ENCODE results near the gene ERN1. TPM values are rescaled to one million over a fixed set of nuclear protein-coding genes. Genes with fewer than 3 reads are reported as not detected.

ERN1 gene
- total RNA-seq, 1 donor from 2014 or later: 30.9 TPM

- no peak for DNase-seq (ENCODE audit: low spot score)
- ATAC-seq: peak; percentile 58
Observed at GRCh38 chr17:64115822-64116534, 14.0 kb downstream of the ERN1 start.

- ATAC-seq (peak; percentile 17), DNase-seq (ENCODE audit: low spot score) (no peak)
Observed at GRCh38 chr17:64115043-64115698, 14.8 kb downstream of the ERN1 start.

GRCh38 chr17:64113006-64113405, 16.9 kb downstream of the ERN1 start:
- ATAC-seq: no peak
- DNase-seq (ENCODE audit: low spot score): no peak

DNA sequence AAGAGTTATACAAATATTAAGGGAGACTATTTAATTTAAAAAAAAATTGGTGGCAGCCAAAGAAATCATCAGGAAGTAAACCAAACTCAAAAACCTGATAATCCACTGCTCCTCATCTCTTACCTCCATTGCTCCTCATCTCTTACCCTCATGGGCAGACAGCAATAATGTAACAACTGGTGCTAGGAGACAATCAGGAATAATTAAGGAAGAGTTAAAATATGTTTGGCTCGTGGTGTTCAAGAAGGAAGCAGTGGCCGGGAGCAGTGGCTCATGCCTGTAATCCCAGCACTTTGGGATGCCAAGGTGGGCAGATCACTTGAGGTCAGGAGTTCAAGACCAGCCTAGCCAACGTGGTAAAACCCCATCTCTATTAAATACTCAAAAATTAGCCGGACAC, 18.1 kb downstream of the ERN1 start:
- ATAC-seq (no peak), DNase-seq (ENCODE audit: low spot score) (no peak)

DNA sequence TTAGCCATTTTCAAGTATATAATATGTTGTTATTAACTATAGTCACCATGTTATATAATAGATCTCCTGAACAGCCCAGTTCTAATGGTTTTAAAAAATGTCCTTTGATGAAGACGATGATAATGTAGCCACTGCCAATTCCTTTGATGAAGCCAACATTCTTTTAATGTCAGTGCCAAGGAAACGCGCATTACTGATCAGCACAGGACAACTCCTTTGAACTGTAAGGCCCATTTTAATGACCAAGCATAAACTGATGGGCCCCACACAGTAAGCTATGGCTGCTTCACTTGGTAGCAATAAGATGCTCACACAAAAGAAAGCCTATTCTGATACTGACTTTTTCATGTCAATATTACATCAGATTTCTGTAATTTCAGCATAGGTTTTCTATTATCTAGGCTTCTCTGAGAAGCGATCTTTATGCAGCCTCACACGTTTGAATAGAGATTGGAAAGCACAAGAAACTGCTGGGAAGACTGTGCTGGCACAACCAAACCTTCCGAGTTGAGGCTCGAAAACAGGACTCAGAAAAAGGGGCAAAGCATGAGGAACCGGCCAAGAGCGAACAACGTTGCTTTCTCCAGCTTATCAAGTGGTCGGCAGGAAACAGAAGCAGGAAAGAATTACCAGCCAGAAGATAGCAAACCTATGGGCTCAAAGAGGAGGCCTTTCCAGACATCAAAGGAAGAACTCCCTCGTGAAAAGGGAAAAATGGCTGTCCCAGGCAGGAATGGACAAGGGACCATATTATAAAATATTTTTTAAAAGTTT, 19.4 kb downstream of the ERN1 start:
- DNase-seq (ENCODE audit: low spot score) (no peak), ATAC-seq (no peak)

DNA sequence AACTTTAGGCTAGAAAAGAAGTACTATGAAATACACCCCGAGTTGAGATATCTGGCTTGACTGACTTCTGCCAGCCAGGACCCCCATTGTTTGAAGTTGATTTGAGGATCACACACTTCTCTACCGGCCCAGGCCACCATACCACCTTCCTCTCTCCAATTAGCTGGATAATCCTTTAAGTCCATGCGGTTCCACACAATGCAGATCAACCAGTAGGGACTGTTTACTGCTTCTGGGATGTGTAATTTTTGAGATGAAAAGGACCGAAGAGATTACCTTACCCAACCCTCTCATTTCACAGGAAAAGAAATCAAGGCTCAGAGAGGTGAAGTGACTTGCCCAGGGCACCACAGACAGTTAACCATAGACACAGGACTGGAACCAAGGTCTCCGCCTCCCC, 20.5 kb downstream of the ERN1 start:
- no peak for DNase-seq (ENCODE audit: low spot score)
- ATAC-seq: no peak

GRCh38 chr17:64107500-64108236, 22.3 kb downstream of the ERN1 start:
- ATAC-seq: peak; percentile 69
- DNase-seq (ENCODE audit: low spot score): no peak

GRCh38 chr17:64106918-64107317, 23.0 kb downstream of the ERN1 start:
- no peak for DNase-seq (ENCODE audit: low spot score)
- peak; percentile 67 for ATAC-seq

DNA sequence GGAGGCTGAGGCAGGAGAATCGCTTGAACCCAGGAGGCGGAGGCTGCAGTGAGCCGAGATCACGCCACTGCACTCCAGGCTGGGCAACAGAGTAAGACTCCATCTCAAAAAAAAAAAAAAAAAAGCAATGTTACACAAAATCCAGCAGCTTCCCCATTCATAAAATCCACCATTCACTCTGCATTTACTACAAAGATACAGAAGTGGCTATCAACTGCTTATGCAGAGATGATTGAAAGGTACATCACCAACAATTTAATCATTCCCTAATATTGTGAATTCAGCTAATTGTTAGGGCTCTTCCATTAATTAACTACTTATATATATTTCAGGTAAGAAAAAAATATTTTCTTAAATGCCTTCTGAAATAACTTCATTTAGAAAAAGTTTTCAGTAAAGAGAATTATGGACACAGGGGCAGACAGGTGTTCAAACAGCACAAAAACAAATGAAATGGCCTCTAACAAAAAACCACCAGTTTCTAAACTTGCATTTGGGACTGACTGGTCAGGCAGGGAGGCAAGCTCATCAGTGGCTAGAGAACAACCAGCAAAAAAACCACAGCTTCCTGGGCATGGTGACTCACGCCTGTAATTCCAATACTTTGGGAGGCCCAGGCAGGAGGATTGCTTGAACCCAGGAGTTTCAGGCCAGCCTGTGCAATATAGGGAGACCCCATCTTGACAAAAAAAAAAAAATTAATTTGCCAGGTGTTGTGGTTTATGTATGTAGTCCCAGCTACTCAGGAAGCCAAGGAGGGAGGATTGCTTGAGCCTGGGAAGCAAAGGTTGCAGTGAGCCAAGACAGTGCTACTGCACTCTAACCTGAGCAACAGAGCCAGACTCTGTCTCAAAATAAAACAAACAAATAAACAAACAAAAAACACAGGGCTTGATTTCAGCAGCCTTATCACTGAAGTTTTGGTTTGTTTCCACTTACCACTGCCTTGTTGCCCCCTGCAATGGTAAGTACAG, 26.3 kb downstream of the ERN1 start:
- no peak for ATAC-seq
- peak; percentile 33 for DNase-seq (ENCODE audit: low spot score)

GRCh38 chr17:64102627-64103390, 27.1 kb downstream of the ERN1 start:
- peak; percentile 16 for DNase-seq (ENCODE audit: low spot score)
- no peak for ATAC-seq

- DNase-seq (ENCODE audit: low spot score) (peak; percentile 21), ATAC-seq (no peak)
Observed at GRCh38 chr17:64099543-64099942, 30.4 kb downstream of the ERN1 start.

GRCh38 chr17:64097196-64097936, 32.6 kb downstream of the ERN1 start:
- ATAC-seq: no peak
- DNase-seq (ENCODE audit: low spot score): no peak

- DNase-seq (ENCODE audit: low spot score) (no peak), ATAC-seq (no peak)
Observed at GRCh38 chr17:64096037-64096436, 33.9 kb downstream of the ERN1 start.

GRCh38 chr17:64095144-64095882, 34.6 kb downstream of the ERN1 start:
- DNase-seq (ENCODE audit: low spot score): no peak
- ATAC-seq: no peak

- no peak for ATAC-seq
- no peak for DNase-seq (ENCODE audit: low spot score)
Observed at GRCh38 chr17:64094412-64094811, 35.5 kb downstream of the ERN1 start.

GRCh38 chr17:64092952-64093451, 36.9 kb downstream of the ERN1 start:
- ATAC-seq (peak; percentile 80), DNase-seq (ENCODE audit: low spot score) (no peak)

DNA sequence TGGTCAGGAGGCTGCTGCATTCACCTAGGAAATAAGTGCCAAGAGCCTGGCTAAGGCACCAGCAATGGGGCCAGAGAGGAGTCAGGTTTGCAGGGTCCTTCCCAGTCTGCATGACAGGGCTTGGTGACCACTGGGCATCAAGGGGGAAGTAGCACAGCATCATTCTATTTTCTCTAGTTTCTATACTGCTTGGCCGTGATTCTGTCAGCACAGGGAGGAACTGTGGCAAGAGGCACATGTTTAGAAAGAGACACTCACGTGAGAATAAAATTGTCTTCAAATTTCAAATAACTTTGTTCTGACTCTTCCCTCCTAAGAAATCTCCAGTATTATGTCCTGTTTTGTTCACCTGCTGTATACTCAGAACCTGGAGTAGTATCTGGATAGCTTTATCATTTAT, 37.8 kb downstream of the ERN1 start:
- DNase-seq (ENCODE audit: low spot score): no peak
- no peak for ATAC-seq

- DNase-seq (ENCODE audit: low spot score): no peak
- no peak for ATAC-seq
Observed at GRCh38 chr17:64091571-64091970, 38.4 kb downstream of the ERN1 start.

All from left lobe of liver (tissue), 2 donors.